HCT116 (cell line): Measurements from ENCODE around the gene PRKAA2. TPM values are rescaled to one million over a fixed set of nuclear protein-coding genes. Genes with fewer than 3 reads are reported as not detected.

Experiments used
- ATAC-seq: fragments of 200-7000 bp; cut with Tn5 transposase; 2 replicates; pipeline ENCODE4 v1.9.1; 2020; ENCODE audit warnings: mild to moderate bottlenecking, moderate library complexity
- BruUV-seq: library from RNA; stranded (reverse); fragments of 400-500 nt; replicated peaks from 2 replicates; lab custom pipeline; 2021; lab: Mats Ljungman, UMichigan
- CTCF ChIA-PET: fragments of 300-600 bp; sonication (Branson Sonifier 250); formaldehyde crosslinking; loops from one replicate; lab custom pipeline; 2021; ENCODE audit warnings: antibody characterized with exemption; lab: Charles Lee
- POLR2A ChIA-PET: fragments of 300-600, 350-600 bp; sonication (Branson Sonifier 250); formaldehyde crosslinking; loops from one replicate; lab custom pipeline; 2021; ENCODE audit warnings: antibody characterized with exemption; lab: Charles Lee
- RAD21 ChIA-PET, 2 experiments: fragments of 300-600 bp; sonication (Branson Sonifier 250); formaldehyde crosslinking; loops; one replicate each; lab custom pipeline; 2023; ENCODE audit warnings: low total read pairs in 2 of 2; ENCODE audit not compliant: uncharacterized antibody in 2 of 2, unreplicated experiment in 2 of 2, low non-redundant PET in 1 of 2; lab: Charles Lee
- DNase-seq: peaks from one replicate; pipeline ENCODE4 v3.0.0-alpha.2; 2010; ENCODE audit warnings: low read depth, low spot score
- H2AFZ ChIP-seq: fragments of 200-600 bp; shearing (Covaris generic), sonication (generic); 2 replicates; pipeline ENCODE4 v1.6.1; 2017; ENCODE audit warnings: low read depth, mixed run types, mixed read lengths, antibody characterized with exemption, low read length; ENCODE audit not compliant: poor library complexity, severe bottlenecking
- H3K27ac ChIP-seq: 2 replicates; pipeline ENCODE4 v1.5.1; 2012; ENCODE audit warnings: low read depth, low read length
- H3K27me3 ChIP-seq: fragments of 200-600 bp; sonication (generic); 2 replicates; pipeline ENCODE4 v1.6.1; 2016; ENCODE audit warnings: mixed run types, low read length, mixed read lengths; ENCODE audit not compliant: insufficient read depth
- H3K36me3 ChIP-seq, 2 experiments: fragments of 200-500 bp in 1 of 2; fragments of 200-600 bp in 1 of 2; sonication (Bioruptor generic) in 1 of 2; sonication (generic) in 1 of 2; 2 replicates each; pipeline versions ENCODE4 v1.5.1 to v1.6.1; 2014 to 2016; ENCODE audit warnings: low read length in 2 of 2, inconsistent platforms in 1 of 2, mixed read lengths in 1 of 2, mixed run types in 1 of 2; ENCODE audit not compliant: insufficient read depth in 2 of 2, control insufficient read depth in 1 of 2
- H3K4me1 ChIP-seq, 2 experiments: fragments of 200-600 bp in 1 of 2; sonication (generic) in 1 of 2; 2 replicates each; pipeline versions ENCODE4 v1.5.1 to v1.6.1; 2012 to 2017; ENCODE audit warnings: low read length in 2 of 2, inconsistent platforms in 1 of 2, mild to moderate bottlenecking in 1 of 2, mixed read lengths in 1 of 2, mixed run types in 1 of 2, moderate library complexity in 1 of 2; ENCODE audit not compliant: insufficient read depth in 2 of 2, control insufficient read depth in 1 of 2
- H3K4me2 ChIP-seq: fragments of 200-600 bp; sonication (generic); 2 replicates; pipeline ENCODE4 v1.6.1; 2017; ENCODE audit warnings: mixed run types, low read length, mixed read lengths
- H3K4me3 ChIP-seq, 2 experiments: fragments of 200-600 bp in 1 of 2; sonication (generic) in 1 of 2; replicated peaks in 1 of 2; 2 replicates each; pipeline ENCODE4 v1.5.1; 2011 to 2016; ENCODE audit warnings: low read length in 2 of 2, control low read depth in 1 of 2, low read depth in 1 of 2, mild to moderate bottlenecking in 1 of 2, mixed read lengths in 1 of 2, mixed run types in 1 of 2
- H3K79me2 ChIP-seq: fragments of 200-600 bp; sonication (generic); 2 replicates; pipeline ENCODE4 v1.6.1; 2017; ENCODE audit warnings: mild to moderate bottlenecking, mixed run types, low read length, moderate library complexity, mixed read lengths; ENCODE audit not compliant: insufficient read depth
- H3K9ac ChIP-seq: fragments of 200-600 bp; sonication (generic); 2 replicates; pipeline ENCODE4 v1.6.1; 2016; ENCODE audit warnings: low read length, mixed read lengths
- H3K9me2 ChIP-seq: fragments of 200-600 bp; sonication (generic), shearing (Covaris generic); 2 replicates; pipeline ENCODE4 v1.6.1; 2017; ENCODE audit warnings: mixed run types, mild to moderate bottlenecking, moderate library complexity; ENCODE audit not compliant: insufficient read depth
- H3K9me3 ChIP-seq, 2 experiments: fragments of 200-500 bp in 1 of 2; fragments of 200-600 bp in 1 of 2; sonication (Bioruptor generic) in 1 of 2; sonication (generic) in 1 of 2; 2 replicates each; pipeline ENCODE4 v1.6.1; 2014 to 2017; ENCODE audit warnings: low read length in 2 of 2, mixed read lengths in 2 of 2, inconsistent platforms in 1 of 2, low read depth in 1 of 2, mild to moderate bottlenecking in 1 of 2, mixed run types in 1 of 2, moderate library complexity in 1 of 2; ENCODE audit not compliant: control insufficient read depth in 1 of 2, insufficient read depth in 1 of 2
- H4K20me1 ChIP-seq: fragments of 200-600 bp; sonication (generic), shearing (Covaris generic); 2 replicates; pipeline ENCODE4 v1.6.1; 2017; ENCODE audit warnings: mixed run types, mild to moderate bottlenecking, moderate library complexity; ENCODE audit not compliant: insufficient read depth
- CEBPB ChIP-seq: IDR thresholded peaks from 2 replicates; pipeline ENCODE4 v1.6.1; 2012; ENCODE audit warnings: low read depth
- CTCF ChIP-seq, 3 experiments: fragments of 200-600 bp in 1 of 3; sonication (generic) in 1 of 3; IDR thresholded peaks in 2 of 3; conservative IDR thresholded peaks in 1 of 3; 2 replicates each; pipeline ENCODE4 v1.5.1; 2012 to 2017; ENCODE audit warnings: low read depth in 2 of 3, low read length in 2 of 3, antibody characterized with exemption in 1 of 3, borderline replicate concordance in 1 of 3, control low read depth in 1 of 3, mild to moderate bottlenecking in 1 of 3, mixed read lengths in 1 of 3, mixed run types in 1 of 3, moderate library complexity in 1 of 3; ENCODE audit not compliant: insufficient read depth in 1 of 3
- ELF1 ChIP-seq: IDR thresholded peaks from 2 replicates; pipeline ENCODE4 v1.6.1; 2012; ENCODE audit warnings: low read depth, borderline replicate concordance
- POLR2A ChIP-seq: IDR thresholded peaks from 2 replicates; pipeline ENCODE4 v1.7.0; 2011; ENCODE audit warnings: borderline replicate concordance; ENCODE audit not compliant: insufficient read depth, insufficient read length; ENCODE audit errors: extremely low read depth
- RAD21 ChIP-seq: IDR thresholded peaks from 2 replicates; pipeline ENCODE4 v1.6.1; 2012; ENCODE audit warnings: low read depth, mild to moderate bottlenecking
- ZBTB33 ChIP-seq: IDR thresholded peaks from 2 replicates; pipeline ENCODE4 v1.6.1; 2011; ENCODE audit warnings: mild to moderate bottlenecking, low read length, moderate library complexity; ENCODE audit not compliant: insufficient replicate concordance; ENCODE audit errors: extremely low read depth
- intact Hi-C: fragments of 100-400 bp; cut with micrococcal nuclease; formaldehyde crosslinking; loops from 2 replicates; pipeline ENCODE4 v1.10.0; 2022
- total RNA-seq: library from RNA; stranded (reverse); gene quantifications from one replicate; pipeline ENCODE4 v1.2.1, GENCODE V29; 2021; ENCODE audit not compliant: unreplicated experiment

The PRKAA2 gene
- total RNA-seq, 1 experiment from 2014 or later: 1.6 TPM

GRCh38 chr1:56709269-56709880 is 64.3 kb downstream of the PRKAA2 start:
- peak; percentile 68 for TF ChIP-seq RAD21
- no peak for TF ChIP-seq ELF1
- peak; percentile 26 to 59 (median 43); a peak in 4 of 6 replicates for TF ChIP-seq CTCF (IDR thresholded peaks at IDR 0.05 in 2 of 3, conservative IDR thresholded peaks at IDR 0.05 in 1 of 3; ENCODE audit: borderline replicate concordance in 1 of 3, insufficient read depth in 1 of 3, low read depth in 2 of 3, low read length in 2 of 3)
- CTCF ChIA-PET: interaction anchor here (0.9 to 2.8 kb wide), 5 partner anchors 21 to 133 kb away, joined by 3 to 10 read pairs (median 4); no protein-coding TSS in a partner anchor
- no peak overlapping the region for H3K4me2 ChIP-seq
- no peak overlapping the region for H3K4me3 ChIP-seq
- BruUV-seq: no TSS peak
- H2AFZ ChIP-seq: no peak overlapping the region
- H3K9ac ChIP-seq: no peak overlapping the region
- no peak overlapping the region for H3K27ac ChIP-seq
- H3K36me3 ChIP-seq: no peaks in the 10 kb centered on the region
- peaks cover 0 to 5% of the 10 kb centered on the region in 2 experiments; a peak in 2 of 4 replicates for H3K4me1 ChIP-seq
- POLR2A ChIA-PET: no interaction called here
- ATAC-seq: peak; percentile 88
- H3K79me2 ChIP-seq: no peaks in the 10 kb centered on the region
- DNase-seq: peak; percentile 45
- H3K9me3 ChIP-seq: no peaks in the 10 kb centered on the region
- RAD21 ChIA-PET: no interaction called here
- no peaks in the 10 kb centered on the region for H3K9me2 ChIP-seq
- H4K20me1 ChIP-seq: no peaks in the 10 kb centered on the region
- H3K27me3 ChIP-seq: peaks cover 33% of the 10 kb centered on the region
- intact Hi-C loops: loop anchor here (2.0 to 10.0 kb wide), 3 partner anchors 122 to 1425 kb away; no protein-coding TSS in a partner anchor

GRCh38 chr1:56709995-56710394 is 64.9 kb downstream of the PRKAA2 start:
- DNase-seq (no peak), ATAC-seq (no peak)
- Histone ChIP-seq H4K20me1 (no peaks in the 10 kb centered on the region; the same call in 1 of the 2 replicates), H3K9ac (no peak overlapping the region), H3K9me3 (no peaks in the 10 kb centered on the region), H3K4me3 (no peak overlapping the region), H3K9me2 (no peaks in the 10 kb centered on the region), H3K4me2 (no peak overlapping the region), H3K4me1 (peaks cover 0 to 5% of the 10 kb centered on the region in 2 experiments; a peak in 2 of 4 replicates), H3K27ac (no peak overlapping the region), H2AFZ (no peak overlapping the region), H3K79me2 (no peaks in the 10 kb centered on the region), H3K27me3 (peaks cover 39% of the 10 kb centered on the region), H3K36me3 (no peaks in the 10 kb centered on the region)
- CTCF ChIA-PET: interaction anchor here (0.9 to 2.8 kb wide), 4 partner anchors 21 to 133 kb away, joined by 3 to 10 read pairs (median 4); no protein-coding TSS in a partner anchor
- TF ChIP-seq CEBPB (no peak), POLR2A (no peak), ELF1 (no peak), ZBTB33 (no peak)
- intact Hi-C loops: loop anchor here (2.0 to 10.0 kb wide), 4 partner anchors 123 to 1565 kb away; no protein-coding TSS in a partner anchor
- RAD21 ChIA-PET: no interaction called here
- POLR2A ChIA-PET: no interaction called here
- no TSS peak for BruUV-seq
